ENCODE data around the gene EVI5.
"Not testable (repeated sequence)": the region's sequence is repeated elsewhere in the genome, so short reads cannot be mapped to it uniquely, and the experiment has no call there.

EVI5 gene

GRCh38 chr1:92536211-92536979 is 248.5 kb downstream of the EVI5 start:
- Histone ChIP-seq H3K4me3 (ENCODE audit: low read depth in 1 of 2, low read length in 2 of 2) (0 out of 4 replicates have a peak overlapping the region, but pooled peaks of 1 of the 2 experiments have one; percentile 20), H3K27ac (ENCODE audit: low read length) (peak overlapping the region; percentile 69), H3K4me2 (ENCODE audit: insufficient read depth, low read length) (peak overlapping the region; percentile 55)

DNA sequence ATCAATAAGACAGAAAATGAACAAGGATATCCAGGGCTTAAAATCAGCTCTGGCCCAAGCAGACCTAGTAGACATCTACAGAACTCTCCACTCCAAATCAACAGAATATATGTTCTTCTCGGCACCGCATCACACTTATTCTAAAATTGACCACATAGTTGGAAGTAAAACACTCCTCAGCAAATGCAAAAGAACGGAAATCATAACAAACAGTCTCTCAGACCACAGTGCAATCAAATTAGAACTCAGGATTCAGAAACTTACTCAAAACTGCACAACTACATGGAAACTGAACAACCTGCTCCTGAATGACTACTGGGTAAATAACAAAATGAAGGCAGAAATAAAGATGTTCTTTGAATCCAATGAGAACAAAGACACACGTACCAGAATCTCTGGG is 252.5 kb downstream of the EVI5 start:
- not testable (repeated sequence) for H4K20me1 ChIP-seq (ENCODE audit: insufficient read depth, low read length); H3K27me3 ChIP-seq (ENCODE audit: insufficient read depth, low read length, poor library complexity); H3K36me3 ChIP-seq (ENCODE audit: insufficient read depth, low read length); H2AFZ ChIP-seq (ENCODE audit: low read depth, low read length); H3K9me3 ChIP-seq (ENCODE audit: insufficient read depth, low read length, severe bottlenecking); DNase-seq; H3K27ac ChIP-seq (ENCODE audit: low read length); H3K4me3 ChIP-seq (ENCODE audit: low read depth in 1 of 2, low read length in 2 of 2); ATAC-seq (ENCODE audit: insufficient read depth, low read depth); H3K9ac ChIP-seq (ENCODE audit: low read depth, low read length); H3K79me2 ChIP-seq (ENCODE audit: insufficient read depth, low read length); H3K4me2 ChIP-seq (ENCODE audit: insufficient read depth, low read length)
- H3K4me1 ChIP-seq (ENCODE audit: insufficient read depth, low read length): peaks cover 23% of the 10 kb centered on the region

More at GRCh38 chr1:92536211-92536979, 248.5 kb downstream of the EVI5 start:
- no peak for TF ChIP-seq CTCF (IDR thresholded peaks at IDR 0.05; ENCODE audit: borderline replicate concordance, extremely low read depth, low read length, poor library complexity, severe bottlenecking)
- no peak for TF ChIP-seq EZH2 (IDR thresholded peaks at IDR 0.05; ENCODE audit: borderline replicate concordance, low read depth, low read length, severe bottlenecking)
- H3K79me2 ChIP-seq (ENCODE audit: insufficient read depth, low read length): no peaks in the 10 kb centered on the region
- H3K36me3 ChIP-seq (ENCODE audit: insufficient read depth, low read length): no peaks in the 10 kb centered on the region
- no peaks in the 10 kb centered on the region for H4K20me1 ChIP-seq (ENCODE audit: insufficient read depth, low read length)
- H2AFZ ChIP-seq (ENCODE audit: low read depth, low read length): 0 out of 2 replicates have a peak overlapping the region, but pooled peaks have one; percentile 48
- DNase-seq: no peak
- no peaks in the 10 kb centered on the region for H3K27me3 ChIP-seq (ENCODE audit: insufficient read depth, low read length, poor library complexity)
- no peaks in the 10 kb centered on the region for H3K9me3 ChIP-seq (ENCODE audit: insufficient read depth, low read length, severe bottlenecking)
- H3K4me1 ChIP-seq (ENCODE audit: insufficient read depth, low read length): peaks cover 40% of the 10 kb centered on the region
- peak overlapping the region; percentile 44 for H3K9ac ChIP-seq (ENCODE audit: low read depth, low read length)
- ATAC-seq (ENCODE audit: insufficient read depth, low read depth): peak; percentile 62

- H3K27me3 ChIP-seq (ENCODE audit: insufficient read depth, low read length, poor library complexity); H3K9me3 ChIP-seq (ENCODE audit: insufficient read depth, low read length, severe bottlenecking); H3K4me3 ChIP-seq (ENCODE audit: low read depth in 1 of 2, low read length in 2 of 2); H3K79me2 ChIP-seq (ENCODE audit: insufficient read depth, low read length); ATAC-seq (ENCODE audit: insufficient read depth, low read depth); H4K20me1 ChIP-seq (ENCODE audit: insufficient read depth, low read length); H3K4me2 ChIP-seq (ENCODE audit: insufficient read depth, low read length); H3K36me3 ChIP-seq (ENCODE audit: insufficient read depth, low read length); H3K9ac ChIP-seq (ENCODE audit: low read depth, low read length); DNase-seq; H3K27ac ChIP-seq (ENCODE audit: low read length); H2AFZ ChIP-seq (ENCODE audit: low read depth, low read length): not testable (repeated sequence)
- H3K4me1 ChIP-seq (ENCODE audit: insufficient read depth, low read length): peaks cover 18% of the 10 kb centered on the region
These were observed 253.0 kb downstream of the EVI5 start for GRCh38 chr1:92531939-92532338.

GRCh38 chr1:92527670-92528069 is 257.2 kb downstream of the EVI5 start:
- Histone ChIP-seq H2AFZ (ENCODE audit: low read depth, low read length) (no peak overlapping the region), H3K27me3 (ENCODE audit: insufficient read depth, low read length, poor library complexity) (no peaks in the 10 kb centered on the region), H3K27ac (ENCODE audit: low read length) (no peak overlapping the region), H3K9me3 (ENCODE audit: insufficient read depth, low read length, severe bottlenecking) (no peaks in the 10 kb centered on the region), H3K4me2 (ENCODE audit: insufficient read depth, low read length) (no peak overlapping the region), H3K9ac (ENCODE audit: low read depth, low read length) (no peak overlapping the region), H3K36me3 (ENCODE audit: insufficient read depth, low read length) (no peaks in the 10 kb centered on the region), H3K4me1 (ENCODE audit: insufficient read depth, low read length) (no peaks in the 10 kb centered on the region), H3K79me2 (ENCODE audit: insufficient read depth, low read length) (no peaks in the 10 kb centered on the region), H4K20me1 (ENCODE audit: insufficient read depth, low read length) (no peaks in the 10 kb centered on the region), H3K4me3 (ENCODE audit: low read depth in 1 of 2, low read length in 2 of 2) (no peak overlapping the region)
- DNase-seq: no peak
- no peak for ATAC-seq (ENCODE audit: insufficient read depth, low read depth)
- TF ChIP-seq CTCF (IDR thresholded peaks at IDR 0.05; ENCODE audit: borderline replicate concordance, extremely low read depth, low read length, poor library complexity, severe bottlenecking): no peak
- TF ChIP-seq EZH2 (IDR thresholded peaks at IDR 0.05; ENCODE audit: borderline replicate concordance, low read depth, low read length, severe bottlenecking): no peak

GRCh38 chr1:92524944-92525590 is 259.8 kb downstream of the EVI5 start:
- DNase-seq; H3K4me3 ChIP-seq (ENCODE audit: low read depth in 1 of 2, low read length in 2 of 2); H3K27ac ChIP-seq (ENCODE audit: low read length); H3K36me3 ChIP-seq (ENCODE audit: insufficient read depth, low read length); H3K9me3 ChIP-seq (ENCODE audit: insufficient read depth, low read length, severe bottlenecking); H3K79me2 ChIP-seq (ENCODE audit: insufficient read depth, low read length); H3K27me3 ChIP-seq (ENCODE audit: insufficient read depth, low read length, poor library complexity); H4K20me1 ChIP-seq (ENCODE audit: insufficient read depth, low read length); H3K4me1 ChIP-seq (ENCODE audit: insufficient read depth, low read length); H3K4me2 ChIP-seq (ENCODE audit: insufficient read depth, low read length); H3K9ac ChIP-seq (ENCODE audit: low read depth, low read length); ATAC-seq (ENCODE audit: insufficient read depth, low read depth); H2AFZ ChIP-seq (ENCODE audit: low read depth, low read length): not testable (repeated sequence)

Measured in DND-41 (cell line).